Measurements from ENCODE around the gene PTAR1. TPM values are rescaled to one million over a fixed set of nuclear protein-coding genes. Genes with fewer than 3 reads are reported as not detected.

PTAR1 gene
- total RNA-seq, 1 donor from 2014 or later = 24.2 TPM

- DNase-seq (ENCODE audit: missing footprints) (no peak), ATAC-seq (no peak)
- intact Hi-C loops (cut with DNase I) = loop anchor here (5.0 to 10.0 kb wide), 3 partner anchors 114 to 723 kb away; partner anchors contain the start of gene FXN
Measured at GRCh38 chr9:69757996-69758675, 1.7 kb downstream of the PTAR1 start.

GRCh38 chr9:69755205-69755604 is 4.6 kb downstream of the PTAR1 start:
- intact Hi-C loops (cut with DNase I) = loop anchor here (5.0 to 10.0 kb wide), 3 partner anchors 117 to 720 kb away; partner anchors contain the start of gene FXN
- ATAC-seq (no peak), DNase-seq (ENCODE audit: missing footprints) (no peak)

- intact Hi-C loops (cut with DNase I) = loop anchor here (10.0 kb wide), 2 partner anchors 209 to 719 kb away; partner anchors contain the start of gene FXN
- DNase-seq (ENCODE audit: missing footprints) (no peak), ATAC-seq (no peak)
Measured at GRCh38 chr9:69753830-69754229, 6.0 kb downstream of the PTAR1 start.

GRCh38 chr9:69750085-69750484 is 9.7 kb downstream of the PTAR1 start:
- intact Hi-C loops (cut with DNase I) = loop anchor here (10.0 kb wide), 2 partner anchors 205 to 715 kb away; partner anchors contain the start of gene FXN
- no peak for ATAC-seq
- DNase-seq (ENCODE audit: missing footprints) = no peak

- DNase-seq (ENCODE audit: missing footprints) (no peak), ATAC-seq (no peak)
- intact Hi-C loops (cut with DNase I) = no loop called here
Measured at GRCh38 chr9:69748304-69748703, 11.5 kb downstream of the PTAR1 start.

- ATAC-seq (no peak), DNase-seq (ENCODE audit: missing footprints) (no peak)
- intact Hi-C loops (cut with DNase I) = no loop called here
Measured at GRCh38 chr9:69746859-69747560, 12.8 kb downstream of the PTAR1 start.

GRCh38 chr9:69745716-69746437 is 13.9 kb downstream of the PTAR1 start:
- ATAC-seq = no peak
- no peak for DNase-seq (ENCODE audit: missing footprints)
- intact Hi-C loops (cut with DNase I) = no loop called here

GRCh38 chr9:69744688-69745380 is 15.0 kb downstream of the PTAR1 start:
- DNase-seq (ENCODE audit: missing footprints) = no peak
- ATAC-seq = no peak
- intact Hi-C loops (cut with DNase I) = no loop called here

- no peak for ATAC-seq
- no peak for DNase-seq (ENCODE audit: missing footprints)
- intact Hi-C loops (cut with DNase I) = no loop called here
Measured at GRCh38 chr9:69743930-69744329, 15.9 kb downstream of the PTAR1 start.

GRCh38 chr9:69740872-69741505 is 18.8 kb downstream of the PTAR1 start:
- no peak for ATAC-seq
- DNase-seq (ENCODE audit: missing footprints) = no peak
- intact Hi-C loops (cut with DNase I) = no loop called here

GRCh38 chr9:69731348-69731747 is 28.5 kb downstream of the PTAR1 start:
- intact Hi-C loops (cut with DNase I) = no loop called here
- DNase-seq (ENCODE audit: missing footprints) = no peak
- ATAC-seq = no peak

- no peak for DNase-seq (ENCODE audit: missing footprints)
- ATAC-seq = no peak
- intact Hi-C loops (cut with DNase I) = no loop called here
Measured at GRCh38 chr9:69719983-69720382, 39.8 kb downstream of the PTAR1 start.

GRCh38 chr9:69719367-69719766 is 40.4 kb downstream of the PTAR1 start:
- ATAC-seq = no peak
- DNase-seq (ENCODE audit: missing footprints) = no peak
- intact Hi-C loops (cut with DNase I) = no loop called here

- ATAC-seq (no peak), DNase-seq (ENCODE audit: missing footprints) (no peak)
- intact Hi-C loops (cut with DNase I) = no loop called here
Measured at GRCh38 chr9:69718218-69718617, 41.6 kb downstream of the PTAR1 start.

GRCh38 chr9:69715825-69716224 is 44.0 kb downstream of the PTAR1 start:
- DNase-seq (ENCODE audit: missing footprints) = no peak
- ATAC-seq = no peak

GRCh38 chr9:69715096-69715495 is 44.7 kb downstream of the PTAR1 start:
- no peak for ATAC-seq
- DNase-seq (ENCODE audit: missing footprints) = no peak
- intact Hi-C loops (cut with DNase I) = no loop called here

More at GRCh38 chr9:69715825-69716224, 44.0 kb downstream of the PTAR1 start:
- intact Hi-C loops (cut with DNase I) = no loop called here

- intact Hi-C loops (cut with DNase I) = no loop called here
- DNase-seq (ENCODE audit: missing footprints) = peak; percentile 53
- no peak for ATAC-seq
Measured at GRCh38 chr9:69697475-69697874, 62.3 kb downstream of the PTAR1 start.

- ATAC-seq = no peak
- intact Hi-C loops (cut with DNase I) = no loop called here
- DNase-seq (ENCODE audit: missing footprints) = no peak
Measured at GRCh38 chr9:69696802-69697201, 63.0 kb downstream of the PTAR1 start.

Measured in Right ventricle myocardium inferior (tissue), 1 donor.